Lower leg skin (tissue), 4 donors: Measurements from ENCODE around the gene HOXC12. TPM values are rescaled to one million over a fixed set of nuclear protein-coding genes. Genes with fewer than 3 reads are reported as not detected.

Experiments
- DNase-seq, 2 donors: peaks; one replicate each; pipeline ENCODE4 v3.0.0-alpha.2; 2019; ENCODE audit warnings: low spot score in 2 of 2
- H3K4me3 ChIP-seq: fragments of 200-600 bp; sonication (generic); 2 replicates; pipeline ENCODE4 v1.5.1; 2017; ENCODE audit warnings: mild to moderate bottlenecking, low read depth; ENCODE audit not compliant: poor library complexity, severe bottlenecking
- POLR2A ChIP-seq, 2 donors: fragments of 450-650 bp; IDR thresholded peaks; one replicate each; pipeline ENCODE4 v1.6.1; 2016 to 2017; ENCODE audit warnings: antibody characterized with exemption in 2 of 2, mild to moderate bottlenecking in 1 of 2, moderate library complexity in 1 of 2
- WGBS, 2 donors: methylation state at CpG; one replicate each; pipeline ENCODE4 v1.1.5; 2018; 5-methylcytosine and 5-hydroxymethylcytosine counted together
- intact Hi-C: fragments of 100-400 bp; cut with DNase I; formaldehyde crosslinking; loops from one replicate; pipeline ENCODE4 v1.15.0; 2023; ENCODE audit warnings: low total_unique reads
- total RNA-seq, 4 donors: library from RNA; depleted of rRNA; stranded (reverse); fragments of >200 nt; gene quantifications; one replicate each; pipeline ENCODE4 v1.1.0, GENCODE V29; 2016
- TF ChIP-seq, protein P1 (sequence below), 3 donors: fragments of 450-650 bp; IDR thresholded peaks; one replicate each; pipeline ENCODE4 v1.5.1; 2016; ENCODE audit warnings: antibody characterized with exemption in 3 of 3, mild to moderate bottlenecking in 3 of 3, moderate library complexity in 2 of 3

HOXC12 gene
- total RNA-seq, 4 donors from 2014 or later, result 4.4 to 13.6 (median 6.5) TPM

- TF ChIP-seq, protein P1, sequence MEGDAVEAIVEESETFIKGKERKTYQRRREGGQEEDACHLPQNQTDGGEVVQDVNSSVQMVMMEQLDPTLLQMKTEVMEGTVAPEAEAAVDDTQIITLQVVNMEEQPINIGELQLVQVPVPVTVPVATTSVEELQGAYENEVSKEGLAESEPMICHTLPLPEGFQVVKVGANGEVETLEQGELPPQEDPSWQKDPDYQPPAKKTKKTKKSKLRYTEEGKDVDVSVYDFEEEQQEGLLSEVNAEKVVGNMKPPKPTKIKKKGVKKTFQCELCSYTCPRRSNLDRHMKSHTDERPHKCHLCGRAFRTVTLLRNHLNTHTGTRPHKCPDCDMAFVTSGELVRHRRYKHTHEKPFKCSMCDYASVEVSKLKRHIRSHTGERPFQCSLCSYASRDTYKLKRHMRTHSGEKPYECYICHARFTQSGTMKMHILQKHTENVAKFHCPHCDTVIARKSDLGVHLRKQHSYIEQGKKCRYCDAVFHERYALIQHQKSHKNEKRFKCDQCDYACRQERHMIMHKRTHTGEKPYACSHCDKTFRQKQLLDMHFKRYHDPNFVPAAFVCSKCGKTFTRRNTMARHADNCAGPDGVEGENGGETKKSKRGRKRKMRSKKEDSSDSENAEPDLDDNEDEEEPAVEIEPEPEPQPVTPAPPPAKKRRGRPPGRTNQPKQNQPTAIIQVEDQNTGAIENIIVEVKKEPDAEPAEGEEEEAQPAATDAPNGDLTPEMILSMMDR (IDR thresholded peaks at IDR 0.05), result no peak
- no peak for TF ChIP-seq POLR2A (IDR thresholded peaks at IDR 0.05)
- DNase-seq, result no peak
- peak overlapping the region; percentile 35 for H3K4me3 ChIP-seq
- WGBS, 2 donors, result 2 to 6% methylated on average over 25 of the region's 25 CpGs
- intact Hi-C loops, result no loop called here
These were observed 20.4 kb downstream of the HOXC12 start for GRCh38 chr12:53975064-53975471.

DNA sequence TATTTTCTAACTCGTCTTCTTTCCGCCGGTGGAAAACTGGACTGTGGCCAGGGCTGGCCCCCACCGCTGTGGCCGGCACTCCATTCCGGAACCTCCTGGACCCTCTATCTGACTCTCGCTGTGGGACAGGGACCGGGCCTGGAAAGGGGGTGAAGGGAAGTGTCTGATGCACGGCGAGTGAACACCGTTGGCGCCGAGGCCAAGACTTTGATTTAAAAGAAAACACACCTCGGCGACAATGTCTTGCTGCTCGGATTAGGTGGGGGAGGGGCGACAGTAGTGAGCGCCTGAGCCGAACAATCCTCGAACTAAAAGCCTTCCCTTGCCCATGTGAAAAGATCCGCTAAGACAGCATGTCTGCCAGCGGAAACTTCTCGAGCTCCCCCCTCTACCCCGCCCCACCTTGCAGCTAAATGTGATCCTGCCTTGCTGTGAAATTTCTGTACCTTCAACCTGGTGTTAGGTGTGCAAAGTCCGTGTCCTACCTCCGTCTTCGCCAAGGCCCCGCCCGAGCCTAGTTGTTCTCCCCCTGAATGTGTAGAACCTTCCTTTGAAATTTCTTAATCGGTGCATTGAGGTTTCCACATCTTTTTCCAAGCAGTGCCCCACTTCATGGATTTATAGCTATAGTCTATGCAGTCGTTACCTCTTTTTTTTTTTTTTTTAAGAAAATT lies 20.9 kb downstream of the HOXC12 start:
- no peak overlapping the region for H3K4me3 ChIP-seq
- 32 to 37% methylated on average over 31 of the region's 31 CpGs for WGBS, 2 donors
- no peak for TF ChIP-seq POLR2A (IDR thresholded peaks at IDR 0.05)
- TF ChIP-seq, protein P1 (IDR thresholded peaks at IDR 0.05), result no peak
- no peak for DNase-seq
- intact Hi-C loops, result no loop called here

DNA sequence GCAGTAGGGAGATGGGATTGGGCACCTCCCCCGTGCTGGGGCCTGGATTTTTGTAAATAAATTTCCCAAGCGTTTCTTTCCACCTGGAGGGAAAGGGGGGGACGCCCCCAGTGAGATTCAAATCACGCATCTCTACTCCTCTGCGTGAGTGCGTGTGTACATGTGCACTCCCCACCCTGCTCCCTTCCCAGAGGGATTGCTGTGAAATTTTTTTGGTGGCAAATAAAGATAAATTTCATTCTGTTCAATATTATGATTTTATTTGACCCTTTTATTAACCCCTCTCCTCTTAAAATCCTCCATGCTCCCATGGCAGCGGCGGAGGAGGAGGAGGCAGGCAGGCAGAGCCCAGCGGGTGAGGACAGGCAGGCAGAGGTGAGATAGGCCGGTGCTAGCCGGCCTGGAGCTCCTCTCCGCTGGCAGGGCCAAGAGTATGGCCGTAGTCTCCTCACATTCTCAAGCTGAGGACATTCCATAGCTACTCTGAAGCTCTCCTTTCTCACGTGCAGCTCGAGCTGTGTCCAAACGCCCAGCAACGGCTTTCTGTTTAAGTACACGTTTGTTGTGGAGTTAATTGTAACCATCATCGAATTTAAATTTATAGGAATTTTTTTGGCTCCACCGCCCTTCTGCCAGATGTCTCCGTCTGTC lies 21.6 kb downstream of the HOXC12 start:
- TF ChIP-seq POLR2A (IDR thresholded peaks at IDR 0.05), result no peak
- TF ChIP-seq, protein P1 (IDR thresholded peaks at IDR 0.05), result no peak
- intact Hi-C loops, result no loop called here
- DNase-seq, result no peak

GRCh38 chr12:53976823-53977595 lies 22.3 kb downstream of the HOXC12 start:
- intact Hi-C loops, result no loop called here
- no peak overlapping the region for H3K4me3 ChIP-seq
- 34 to 50% methylated on average over 9 of the region's 9 CpGs for WGBS, 2 donors
- DNase-seq, result no peak
- TF ChIP-seq, protein P1 (IDR thresholded peaks at IDR 0.05), result no peak
- no peak for TF ChIP-seq POLR2A (IDR thresholded peaks at IDR 0.05)

More for the DNA sequence above, 21.6 kb downstream of the HOXC12 start:
- 30 to 31% methylated on average over 21 of the region's 21 CpGs for WGBS, 2 donors
- H3K4me3 ChIP-seq, result no peak overlapping the region

DNA sequence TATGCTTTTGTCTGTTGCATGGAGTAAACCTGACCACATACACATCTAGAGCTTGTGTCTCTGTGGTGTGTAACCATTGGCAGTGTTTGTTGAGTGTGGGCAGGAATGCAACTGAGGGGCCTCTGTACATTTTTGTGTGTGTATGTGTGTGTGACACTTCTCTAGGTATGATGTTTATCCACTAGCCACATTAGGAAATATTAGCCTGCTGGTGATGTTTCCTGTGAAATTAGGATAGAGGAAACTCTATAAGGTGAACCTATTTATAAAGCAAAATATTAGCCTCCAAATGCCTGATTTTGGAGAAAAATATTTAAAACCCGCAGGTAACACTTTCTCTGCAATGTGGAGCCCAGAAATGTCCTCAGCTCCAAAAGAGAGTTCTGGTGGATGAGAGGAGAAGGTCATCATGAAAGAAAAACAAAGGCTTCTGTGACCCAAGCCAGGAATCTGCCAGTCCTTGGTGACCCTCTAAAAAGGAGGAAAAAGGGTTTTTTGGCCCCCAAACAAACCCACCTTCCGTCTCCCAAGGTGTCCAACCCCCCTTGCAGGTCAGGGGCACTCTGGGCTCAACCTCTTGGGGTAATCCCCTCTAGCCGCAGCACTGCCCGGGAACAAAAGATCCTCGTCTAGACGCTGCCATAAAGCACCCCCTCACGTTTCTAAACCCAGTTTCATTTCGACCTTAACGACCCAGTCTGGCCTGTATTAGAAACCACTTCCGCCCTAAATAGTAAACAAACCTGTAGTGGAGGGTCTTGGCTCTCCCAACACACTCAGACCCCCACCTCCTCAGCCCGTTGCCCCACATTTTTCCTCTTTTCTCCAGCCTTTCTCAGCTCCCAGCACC lies 23.1 kb downstream of the HOXC12 start:
- WGBS, 2 donors, result 18 to 26% methylated on average over 11 of the region's 11 CpGs
- intact Hi-C loops, result no loop called here
- no peak for TF ChIP-seq POLR2A (IDR thresholded peaks at IDR 0.05)
- TF ChIP-seq, protein P1 (IDR thresholded peaks at IDR 0.05), result no peak
- no peak overlapping the region for H3K4me3 ChIP-seq
- no peak for DNase-seq
